Stimulated activated memory B cell treated with anti-CD40 and anti-IgM and Interleukin-4, amounts not matched to agents 10 μg/mL and 1 μg/mL and 100 μg/mL, for 72 hours (primary cell): ENCODE data around the gene PNPLA7.
A peak's percentile ranks its signal among the peaks of the same experiment; 100 is the strongest.
"Not testable (repeated sequence)": the region's sequence is repeated elsewhere in the genome, so short reads cannot be mapped to it uniquely, and the experiment has no call there.

ENCODE experiments used
- ATAC-seq: fragments of 150-1000 bp; cut with Tn5 transposase; 2 replicates; pipeline ENCODE4 v1.10.0; 2021
- H3K27ac Mint-ChIP-seq: one replicate; pipeline ENCODE4 v1.8.0; 2022; ENCODE audit warnings: mild to moderate bottlenecking, mixed read lengths
- H3K27me3 Mint-ChIP-seq: one replicate; pipeline ENCODE4 v1.8.0; 2022; ENCODE audit warnings: mixed read lengths
- H3K36me3 Mint-ChIP-seq: one replicate; pipeline ENCODE4 v1.8.0; 2022; ENCODE audit warnings: mixed read lengths
- H3K4me1 Mint-ChIP-seq: one replicate; pipeline ENCODE4 v1.8.0; 2022; ENCODE audit warnings: mixed read lengths
- H3K4me3 Mint-ChIP-seq: one replicate; pipeline ENCODE4 v1.8.0; 2022; ENCODE audit warnings: mild to moderate bottlenecking, moderate library complexity, mixed read lengths
- H3K9me3 Mint-ChIP-seq: one replicate; pipeline ENCODE4 v1.8.0; 2022; ENCODE audit warnings: mixed read lengths

The PNPLA7 gene

DNA sequence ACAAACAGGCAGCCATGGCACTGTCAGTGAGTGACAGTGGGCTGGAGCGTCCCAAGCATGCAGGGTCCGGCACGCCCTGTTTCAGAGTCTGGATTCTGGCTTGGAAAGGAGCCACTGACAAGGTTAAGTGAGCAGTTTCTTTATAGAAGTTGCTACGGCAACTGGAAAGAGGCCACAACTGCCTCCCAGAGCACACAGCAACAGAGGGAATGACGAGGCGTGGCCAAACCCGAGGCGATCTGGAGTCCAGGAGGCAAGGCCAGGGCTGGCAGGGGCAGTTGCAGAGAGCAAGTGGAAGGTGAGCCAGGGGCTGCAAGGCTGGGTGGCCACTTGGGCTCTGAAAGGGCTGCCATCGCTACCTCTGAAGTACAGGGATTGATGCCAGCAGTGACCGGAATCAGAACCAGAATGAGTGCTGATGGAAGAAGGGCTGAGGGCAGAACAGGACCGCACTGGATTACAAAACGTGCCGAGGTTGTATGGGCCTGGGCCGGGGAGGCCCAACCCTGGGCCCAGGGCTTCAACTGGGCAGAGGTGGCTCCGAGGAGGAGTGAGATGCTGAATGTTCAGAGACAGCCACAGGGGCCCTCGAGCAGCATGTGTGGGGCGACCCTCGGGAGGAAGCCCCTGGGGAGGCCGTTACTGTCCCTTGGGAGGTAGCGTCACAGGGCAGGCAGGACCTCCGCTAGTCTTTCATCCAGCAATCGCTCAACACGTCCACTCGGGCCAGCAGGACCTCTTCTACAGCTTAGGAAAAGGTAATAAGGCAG is 6.1 kb upstream of the PNPLA7 start:
- no peaks in the 10 kb centered on the region for H3K9me3 Mint-ChIP-seq
- H3K27ac Mint-ChIP-seq: no peak overlapping the region
- no peaks in the 10 kb centered on the region for H3K27me3 Mint-ChIP-seq
- peaks cover 8% of the 10 kb centered on the region for H3K4me1 Mint-ChIP-seq
- no peak overlapping the region for H3K4me3 Mint-ChIP-seq
- no peak for ATAC-seq
- peaks cover 41% of the 10 kb centered on the region for H3K36me3 Mint-ChIP-seq

DNA sequence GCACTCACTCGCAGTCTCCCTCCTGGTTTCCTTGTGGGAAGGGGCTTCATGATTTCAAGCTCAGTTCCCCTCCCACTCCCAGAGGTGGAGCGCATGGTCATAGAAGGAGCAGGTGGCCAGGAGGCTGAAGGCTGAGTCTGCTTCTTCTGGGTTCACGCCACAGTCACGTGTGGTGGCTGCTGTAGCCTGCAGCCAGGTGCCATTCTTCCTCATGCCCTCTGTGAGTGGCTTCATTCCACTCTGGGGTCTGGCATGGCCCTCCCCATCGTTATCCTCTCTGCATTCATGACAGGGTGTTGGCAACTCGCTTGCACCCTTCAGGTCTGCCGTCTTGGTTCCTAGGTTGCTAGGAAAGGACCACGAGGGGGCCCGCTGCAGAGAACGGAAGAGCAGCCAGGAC is 5.0 kb upstream of the PNPLA7 start:
- Mint-ChIP-seq H3K4me1 (peaks cover 12% of the 10 kb centered on the region), H3K27ac (no peak overlapping the region), H3K27me3 (no peaks in the 10 kb centered on the region), H3K9me3 (no peaks in the 10 kb centered on the region), H3K36me3 (peaks cover 38% of the 10 kb centered on the region), H3K4me3 (no peak overlapping the region)
- ATAC-seq: no peak

DNA sequence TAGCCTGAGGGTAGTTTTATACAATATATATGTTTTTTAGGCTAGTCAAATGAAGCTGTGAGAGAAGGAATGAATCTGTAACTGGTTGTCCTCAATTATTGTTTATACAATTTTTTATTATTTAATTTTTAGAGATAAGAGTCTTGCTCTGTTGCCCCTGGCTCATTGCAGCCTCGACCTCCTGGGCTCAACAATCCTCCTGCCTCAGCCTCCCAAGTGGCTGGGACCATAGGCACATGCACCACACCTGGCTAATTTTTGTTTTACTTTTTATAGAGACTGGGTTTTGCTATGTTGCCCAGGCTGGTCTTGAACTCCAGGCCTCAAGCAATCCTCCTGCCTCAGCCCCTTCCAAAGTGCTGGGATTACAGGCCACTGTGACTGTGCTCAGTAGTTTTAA is 4.1 kb upstream of the PNPLA7 start:
- H3K36me3 Mint-ChIP-seq: peaks cover 30% of the 10 kb centered on the region
- no peaks in the 10 kb centered on the region for H3K27me3 Mint-ChIP-seq
- peaks cover 20% of the 10 kb centered on the region for H3K4me1 Mint-ChIP-seq
- H3K27ac Mint-ChIP-seq: no peak overlapping the region
- H3K4me3 Mint-ChIP-seq: no peak overlapping the region
- no peaks in the 10 kb centered on the region for H3K9me3 Mint-ChIP-seq
- no peak for ATAC-seq

DNA sequence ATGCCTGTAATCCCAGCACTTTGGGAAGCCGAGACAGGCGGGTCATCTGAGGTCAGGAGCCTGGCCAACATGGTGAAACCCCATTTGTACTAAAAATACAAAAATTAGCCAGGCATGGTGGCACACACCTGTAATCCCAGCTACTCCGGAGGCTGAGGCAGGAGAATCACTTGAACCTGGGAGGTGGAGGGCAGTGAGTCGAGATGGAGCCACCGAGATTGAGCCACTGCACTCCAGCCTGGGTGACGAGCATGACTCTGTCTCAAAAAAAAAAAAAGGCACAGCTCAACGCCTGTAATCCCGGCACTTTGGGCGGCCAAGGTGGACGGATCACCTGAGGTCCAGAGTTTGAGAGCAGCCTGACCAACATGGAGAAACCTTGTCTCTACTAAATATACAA is 3.5 kb upstream of the PNPLA7 start:
- H3K27ac Mint-ChIP-seq, H3K27me3 Mint-ChIP-seq, ATAC-seq, H3K4me3 Mint-ChIP-seq, H3K9me3 Mint-ChIP-seq: not testable (repeated sequence)
- Mint-ChIP-seq H3K36me3 (peaks cover 29% of the 10 kb centered on the region), H3K4me1 (peaks cover 27% of the 10 kb centered on the region)

DNA sequence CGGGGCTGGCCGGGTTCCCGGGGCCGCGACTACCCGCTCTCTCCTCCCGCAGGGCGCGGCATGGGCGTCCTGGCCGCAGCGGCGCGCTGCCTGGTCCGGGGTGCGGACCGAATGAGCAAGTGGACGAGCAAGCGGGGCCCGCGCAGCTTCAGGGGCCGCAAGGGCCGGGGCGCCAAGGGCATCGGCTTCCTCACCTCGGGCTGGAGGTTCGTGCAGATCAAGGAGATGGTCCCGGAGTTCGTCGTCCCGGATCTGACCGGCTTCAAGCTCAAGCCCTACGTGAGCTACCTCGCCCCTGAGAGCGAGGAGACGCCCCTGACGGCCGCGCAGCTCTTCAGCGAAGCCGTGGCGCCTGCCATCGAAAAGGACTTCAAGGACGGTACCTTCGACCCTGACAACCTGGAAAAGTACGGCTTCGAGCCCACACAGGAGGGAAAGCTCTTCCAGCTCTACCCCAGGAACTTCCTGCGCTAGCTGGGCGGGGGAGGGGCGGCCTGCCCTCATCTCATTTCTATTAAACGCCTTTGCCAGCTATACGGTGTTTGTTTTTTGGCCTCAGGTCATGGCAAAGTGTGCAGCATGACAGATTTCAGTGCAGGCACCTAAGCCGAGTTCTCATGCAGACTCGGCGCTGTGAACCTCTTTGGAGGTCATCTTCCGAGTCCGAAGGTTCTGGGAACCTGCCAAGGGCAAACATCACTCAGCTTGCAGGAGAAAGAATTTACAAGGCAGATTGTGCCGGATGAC is 2.0 kb upstream of the PNPLA7 start:
- Mint-ChIP-seq H3K9me3 (no peaks in the 10 kb centered on the region), H3K36me3 (peaks cover 23% of the 10 kb centered on the region), H3K27me3 (no peaks in the 10 kb centered on the region), H3K4me3 (peak overlapping the region; percentile 86), H3K27ac (peak overlapping the region; percentile 84), H3K4me1 (peaks cover 34% of the 10 kb centered on the region)
- peak; percentile 14 for ATAC-seq

DNA sequence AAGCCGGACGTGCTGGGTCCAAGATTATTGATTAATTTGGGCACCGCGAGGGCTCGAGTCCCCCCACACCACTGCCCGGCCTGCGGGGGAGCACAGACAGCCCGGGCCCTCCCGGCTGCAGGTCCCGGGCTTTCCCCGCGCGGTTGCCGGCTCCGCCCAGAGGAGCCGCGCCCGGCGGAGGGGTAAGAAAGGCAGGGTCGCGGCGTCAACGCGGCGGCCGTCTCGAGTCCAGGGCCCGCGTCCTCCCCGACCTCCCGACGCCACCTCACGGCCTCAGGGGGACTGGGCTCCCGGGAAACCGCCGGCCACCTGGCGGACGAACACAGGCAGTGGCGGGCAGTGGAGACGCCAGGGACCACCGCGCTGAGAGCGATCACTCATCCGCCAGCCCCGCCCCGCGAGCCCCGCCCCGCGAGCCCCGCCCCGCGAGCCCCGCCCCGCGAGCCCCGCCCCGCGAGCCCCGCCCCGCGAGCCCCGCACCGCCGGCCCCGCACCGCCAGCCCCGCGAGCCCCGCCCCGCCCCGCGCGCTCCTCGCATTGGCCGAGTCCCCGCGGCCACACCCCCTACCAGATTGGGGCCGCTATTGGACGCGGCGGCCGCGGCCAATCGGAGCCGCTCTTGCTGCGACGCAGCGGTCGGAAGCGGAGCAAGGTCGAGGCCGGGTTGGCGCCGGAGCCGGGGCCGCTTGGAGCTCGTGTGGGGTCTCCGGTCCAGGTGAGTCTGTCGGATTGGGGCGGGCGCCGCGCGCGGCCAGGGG is 1.2 kb upstream of the PNPLA7 start, which contains the start of gene MRPL41:
TSS of gene MRPL41 (plus strand) at position 616 of the 758 bp plus-strand sequence. CDS start 203 bp downstream, outside the sequence.
- ATAC-seq: peak; percentile 95
- peaks cover 34% of the 10 kb centered on the region for H3K4me1 Mint-ChIP-seq
- H3K36me3 Mint-ChIP-seq: peaks cover 15% of the 10 kb centered on the region
- H3K9me3 Mint-ChIP-seq: no peaks in the 10 kb centered on the region
- H3K27me3 Mint-ChIP-seq: no peaks in the 10 kb centered on the region
- peak within 1 kb of the TSS; percentile 84 for H3K27ac Mint-ChIP-seq
- H3K4me3 Mint-ChIP-seq: peak within 1 kb of the TSS; percentile 86

DNA sequence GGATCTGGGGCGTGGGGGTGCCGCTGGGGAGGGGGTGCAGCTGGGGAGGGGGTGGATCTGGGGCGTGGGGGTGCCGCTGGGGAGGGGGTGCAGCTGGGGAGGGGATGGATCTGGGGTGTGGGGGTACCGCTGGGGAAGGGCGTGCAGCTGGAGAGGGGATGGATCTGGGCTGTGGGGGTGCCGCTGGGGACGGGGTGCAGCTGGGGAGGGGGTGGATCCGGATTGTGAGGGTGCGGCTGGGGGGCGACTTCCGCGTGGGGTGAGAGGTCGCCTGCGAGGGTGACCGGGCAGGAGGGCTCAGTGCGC is 709 bp upstream of the PNPLA7 start:
- ATAC-seq: peak; percentile 17
- H3K9me3 Mint-ChIP-seq, H3K36me3 Mint-ChIP-seq: not testable (repeated sequence)

DNA sequence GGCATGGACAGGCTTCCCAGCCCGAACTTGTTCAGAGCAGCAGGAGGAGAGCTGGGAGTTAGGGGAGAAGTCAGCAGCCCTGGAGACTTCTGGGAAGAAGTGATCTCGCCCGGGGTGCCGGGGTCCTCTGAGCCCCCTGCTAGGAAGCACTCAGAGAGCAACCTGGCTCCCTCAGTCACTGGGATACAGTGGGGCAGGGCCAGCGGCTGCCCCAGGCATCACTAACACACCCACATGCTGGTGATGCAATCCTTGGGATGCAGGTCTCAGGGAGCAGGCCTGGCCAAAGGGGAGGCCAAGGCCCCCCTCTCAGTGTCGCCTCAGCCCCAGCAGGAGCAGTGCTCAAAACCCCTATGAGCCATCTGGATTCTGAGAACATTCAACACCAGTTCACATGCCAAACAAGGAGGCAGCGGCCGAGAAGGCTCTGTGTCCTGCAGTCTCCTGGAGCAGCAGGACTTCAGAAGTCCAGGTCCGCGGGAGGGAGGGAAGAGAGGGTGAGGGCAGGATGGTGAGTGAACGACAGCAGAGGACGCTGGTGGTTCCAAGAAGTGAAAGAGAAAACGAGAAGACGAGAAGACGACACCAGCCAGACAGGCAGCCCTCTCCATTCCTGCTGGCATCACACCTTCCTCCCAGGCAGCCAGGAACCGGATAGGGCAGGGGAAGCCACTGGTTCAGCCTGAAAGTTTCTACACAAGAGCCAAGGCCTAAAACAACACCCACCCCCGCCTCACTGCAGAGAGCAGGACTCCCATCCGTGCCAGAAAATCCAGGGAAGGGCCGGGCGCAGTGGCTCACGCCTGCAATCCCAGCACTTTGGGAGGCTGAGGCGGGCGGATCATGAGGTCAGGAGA is 2.3 kb downstream of the PNPLA7 start:
- Mint-ChIP-seq H3K4me1 (peaks cover 38% of the 10 kb centered on the region), H3K36me3 (peaks cover 5% of the 10 kb centered on the region), H3K27me3 (no peaks in the 10 kb centered on the region), H3K27ac (peak overlapping the region; percentile 81), H3K4me3 (no peak overlapping the region), H3K9me3 (peaks cover 4% of the 10 kb centered on the region)
- no peak for ATAC-seq

More for the DNA sequence above, 709 bp upstream of the PNPLA7 start:
- Mint-ChIP-seq H3K27ac (peak overlapping the region; percentile 84), H3K4me3 (peak overlapping the region; percentile 80), H3K4me1 (peaks cover 38% of the 10 kb centered on the region)
- not testable (repeated sequence) for H3K27me3 Mint-ChIP-seq

DNA sequence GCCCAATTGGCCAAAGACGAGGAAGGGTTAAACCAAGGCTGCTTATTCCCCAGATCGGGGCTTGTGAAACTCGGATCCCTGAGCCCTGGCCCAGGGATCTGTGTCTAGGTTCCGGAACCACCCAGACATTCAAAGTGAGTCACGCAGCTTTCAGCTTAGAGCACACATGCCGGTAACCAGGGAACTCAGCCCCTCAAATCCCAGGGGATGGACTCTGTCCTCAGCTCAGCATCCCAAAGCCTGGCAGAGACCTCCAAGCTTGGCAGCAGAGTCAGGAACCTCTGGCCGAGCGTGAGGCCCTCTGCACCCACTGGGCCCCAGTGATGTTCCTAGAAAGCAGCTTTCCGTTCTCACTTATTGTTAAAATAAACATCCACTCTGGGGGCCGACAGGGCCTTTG is 5.1 kb downstream of the PNPLA7 start:
- Mint-ChIP-seq H3K4me3 (no peak overlapping the region), H3K27me3 (no peaks in the 10 kb centered on the region), H3K27ac (no peak overlapping the region), H3K9me3 (peaks cover 4% of the 10 kb centered on the region), H3K4me1 (peaks cover 25% of the 10 kb centered on the region), H3K36me3 (peaks cover 9% of the 10 kb centered on the region)
- ATAC-seq: no peak

DNA sequence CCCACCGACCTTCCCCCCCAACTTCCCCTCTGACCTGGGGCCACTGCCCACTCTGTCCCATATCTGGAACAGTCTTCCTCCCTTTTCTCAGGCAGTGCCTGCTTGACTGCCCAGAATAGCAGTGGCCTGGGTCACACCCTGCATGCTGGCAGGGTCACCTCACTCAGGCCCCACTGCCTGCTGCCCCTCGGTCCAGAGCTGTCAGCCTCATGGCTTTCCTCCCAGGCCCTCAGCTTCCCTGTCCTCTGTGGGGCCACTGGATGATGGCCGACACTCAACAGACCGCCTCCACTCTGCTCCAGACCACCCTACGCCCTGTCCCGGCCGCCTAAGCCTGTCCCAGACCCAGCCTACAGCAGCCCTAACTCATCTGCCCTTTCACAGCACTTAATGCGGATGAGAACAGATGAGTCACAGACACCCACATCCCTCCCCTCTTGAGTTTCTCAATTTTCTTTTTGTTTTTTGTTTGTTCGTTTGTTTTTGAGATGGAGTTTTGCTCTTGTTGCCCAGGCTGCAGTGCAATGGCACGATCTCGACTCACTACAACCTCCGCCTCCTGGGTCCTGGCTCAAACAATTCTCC is 5.9 kb downstream of the PNPLA7 start:
- H3K27ac Mint-ChIP-seq: no peak overlapping the region
- H3K36me3 Mint-ChIP-seq: peaks cover 9% of the 10 kb centered on the region
- H3K27me3 Mint-ChIP-seq: no peaks in the 10 kb centered on the region
- H3K4me3 Mint-ChIP-seq: no peak overlapping the region
- H3K9me3 Mint-ChIP-seq: peaks cover 4% of the 10 kb centered on the region
- no peak for ATAC-seq
- peaks cover 17% of the 10 kb centered on the region for H3K4me1 Mint-ChIP-seq

DNA sequence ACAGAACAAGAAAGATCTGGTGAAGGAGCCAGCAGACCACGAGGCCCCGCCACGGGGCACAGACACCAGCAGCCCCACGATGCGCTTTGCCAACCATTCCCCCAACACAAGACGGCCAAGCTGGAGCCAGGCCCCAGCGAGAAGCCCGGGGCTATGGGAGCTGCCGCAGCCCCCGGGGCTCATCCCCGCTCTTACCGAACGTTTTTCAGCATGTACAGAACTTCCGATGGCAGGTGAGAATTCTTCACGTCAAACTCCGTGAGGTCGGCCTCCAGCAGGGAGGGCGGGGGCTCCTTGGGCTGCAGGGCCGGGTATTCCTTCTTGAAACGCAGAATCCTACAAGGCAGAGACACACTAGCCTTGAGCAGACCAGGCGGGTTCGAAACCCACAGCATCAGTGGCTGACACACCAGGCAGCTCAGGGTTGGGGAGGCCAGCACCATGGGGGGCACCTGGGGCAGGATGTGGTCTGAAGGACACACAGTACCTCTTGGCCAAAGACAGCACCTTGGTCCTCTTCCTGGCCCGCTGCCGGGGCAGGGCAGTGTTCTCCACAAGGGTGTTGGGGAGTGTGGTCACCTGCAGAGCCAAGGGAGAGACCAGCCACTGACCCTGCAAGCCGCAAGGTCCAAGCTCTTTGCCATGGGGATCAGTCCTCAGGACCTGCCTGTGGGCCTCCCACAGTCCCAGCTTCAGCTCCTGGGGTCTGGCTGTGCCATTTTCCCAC is 6.8 kb downstream of the PNPLA7 start:
- H3K27ac Mint-ChIP-seq: no peak overlapping the region
- no peak overlapping the region for H3K4me3 Mint-ChIP-seq
- H3K9me3 Mint-ChIP-seq: peaks cover 4% of the 10 kb centered on the region
- H3K36me3 Mint-ChIP-seq: peaks cover 9% of the 10 kb centered on the region
- H3K27me3 Mint-ChIP-seq: no peaks in the 10 kb centered on the region
- H3K4me1 Mint-ChIP-seq: peaks cover 11% of the 10 kb centered on the region
- ATAC-seq: no peak

DNA sequence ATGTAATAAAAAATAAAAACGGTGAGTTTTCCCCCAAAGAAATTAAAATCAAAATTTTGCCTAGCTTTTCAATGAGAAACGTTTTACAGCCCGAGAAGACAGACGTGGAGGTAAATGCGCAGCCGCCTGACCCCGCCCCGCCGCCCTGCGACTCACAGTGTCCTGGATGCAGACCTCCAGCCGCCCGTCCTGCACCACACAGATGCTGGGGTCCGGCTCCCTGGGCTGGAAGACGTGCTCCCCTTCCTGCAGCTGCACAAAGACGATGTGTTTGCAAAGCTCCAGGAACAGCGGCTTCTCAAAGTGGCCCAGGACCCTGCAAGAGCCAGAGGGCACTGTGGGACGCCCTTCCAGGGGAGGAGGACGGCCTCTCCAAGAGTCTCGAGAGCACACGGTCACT is 7.7 kb downstream of the PNPLA7 start:
- Mint-ChIP-seq H3K4me3 (no peak overlapping the region), H3K27me3 (no peaks in the 10 kb centered on the region), H3K36me3 (peaks cover 9% of the 10 kb centered on the region), H3K9me3 (peaks cover 4% of the 10 kb centered on the region), H3K4me1 (peaks cover 4% of the 10 kb centered on the region), H3K27ac (no peak overlapping the region)
- no peak for ATAC-seq

DNA sequence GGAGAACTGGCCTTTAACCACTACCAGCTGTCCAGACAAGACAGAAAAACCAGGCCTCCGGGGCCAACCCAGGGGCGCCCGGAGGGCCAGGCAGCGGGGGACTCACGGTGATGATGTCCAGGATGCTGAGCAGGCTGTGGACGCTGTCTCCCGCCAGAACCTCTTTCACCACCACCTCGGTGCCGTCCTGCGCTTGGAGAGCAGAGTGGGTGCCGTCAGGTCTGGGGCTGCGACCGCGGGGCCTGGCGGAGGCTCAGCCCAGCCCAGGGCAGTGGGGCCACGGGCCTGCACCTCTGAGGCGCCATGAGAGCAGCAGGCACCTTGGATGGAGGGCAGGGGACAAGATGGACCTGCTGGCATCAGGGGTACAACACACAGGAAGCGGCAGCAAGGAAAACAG is 9.7 kb downstream of the PNPLA7 start:
- no peaks in the 10 kb centered on the region for H3K27me3 Mint-ChIP-seq
- ATAC-seq: no peak
- no peak overlapping the region for H3K4me3 Mint-ChIP-seq
- H3K9me3 Mint-ChIP-seq: peaks cover 5% of the 10 kb centered on the region
- H3K4me1 Mint-ChIP-seq: peaks cover 13% of the 10 kb centered on the region
- peaks cover 9% of the 10 kb centered on the region for H3K36me3 Mint-ChIP-seq
- H3K27ac Mint-ChIP-seq: no peak overlapping the region

DNA sequence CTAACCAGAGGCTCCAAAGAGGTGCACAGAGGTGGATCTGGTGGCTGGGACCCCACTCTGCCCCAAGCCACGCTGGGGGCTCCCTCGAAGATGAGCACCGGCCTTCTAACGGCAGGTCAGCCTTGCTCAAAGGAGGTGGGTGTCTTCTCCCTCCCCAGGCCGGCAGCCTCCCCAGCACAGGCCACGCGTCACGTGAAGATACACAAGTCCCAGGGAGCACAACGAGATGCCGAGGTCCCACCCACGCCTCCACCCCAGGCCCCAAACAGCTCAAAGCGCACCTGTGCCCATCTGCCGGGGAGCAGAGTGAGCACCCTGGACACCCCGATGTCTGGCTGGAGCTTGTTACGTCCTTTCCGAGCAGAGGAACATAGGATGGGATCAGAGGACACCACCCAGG is 12.1 kb downstream of the PNPLA7 start:
- no peak overlapping the region for H3K4me3 Mint-ChIP-seq
- H3K36me3 Mint-ChIP-seq: peaks cover 11% of the 10 kb centered on the region
- H3K9me3 Mint-ChIP-seq: peaks cover 5% of the 10 kb centered on the region
- H3K4me1 Mint-ChIP-seq: peaks cover 25% of the 10 kb centered on the region
- H3K27me3 Mint-ChIP-seq: no peaks in the 10 kb centered on the region
- no peak for ATAC-seq
- H3K27ac Mint-ChIP-seq: no peak overlapping the region
